Ectodermal cell (in vitro differentiated cells): Measurements from ENCODE around the gene KATNB1.

Experiments
- H3K27ac ChIP-seq: 2 replicates; pipeline ENCODE4 v1.7.0; 2013; ENCODE audit warnings: mild to moderate bottlenecking, low read depth, low read length; ENCODE audit not compliant: insufficient read depth, poor library complexity, severe bottlenecking
- H3K27me3 ChIP-seq: 2 replicates; pipeline ENCODE4 v1.7.0; 2013; ENCODE audit warnings: mild to moderate bottlenecking, low read length; ENCODE audit not compliant: insufficient read depth, control insufficient read depth, poor library complexity, severe bottlenecking
- H3K36me3 ChIP-seq: one replicate; pipeline ENCODE4 v1.7.0; 2013; ENCODE audit warnings: low read length; ENCODE audit not compliant: control insufficient read depth, insufficient read depth
- H3K4me1 ChIP-seq: one replicate; pipeline ENCODE4 v1.7.0; 2013; ENCODE audit warnings: low read length; ENCODE audit not compliant: control insufficient read depth, insufficient read depth
- H3K4me3 ChIP-seq: 2 replicates; pipeline ENCODE4 v1.7.0; 2013; ENCODE audit warnings: low read depth, low read length, control low read depth; ENCODE audit not compliant: insufficient read depth
- H3K9me3 ChIP-seq: 2 replicates; pipeline ENCODE4 v1.7.0; 2013; ENCODE audit warnings: mild to moderate bottlenecking, low read length, moderate library complexity; ENCODE audit not compliant: control insufficient read depth
- WGBS, 2 experiments: methylation state at CpG; one replicate each; pipeline ENCODE4 v1.1.7; 2013; ENCODE audit warnings: missing lambda C conversion rate in 2 of 2; 5-methylcytosine and 5-hydroxymethylcytosine counted together

Gene KATNB1

DNA sequence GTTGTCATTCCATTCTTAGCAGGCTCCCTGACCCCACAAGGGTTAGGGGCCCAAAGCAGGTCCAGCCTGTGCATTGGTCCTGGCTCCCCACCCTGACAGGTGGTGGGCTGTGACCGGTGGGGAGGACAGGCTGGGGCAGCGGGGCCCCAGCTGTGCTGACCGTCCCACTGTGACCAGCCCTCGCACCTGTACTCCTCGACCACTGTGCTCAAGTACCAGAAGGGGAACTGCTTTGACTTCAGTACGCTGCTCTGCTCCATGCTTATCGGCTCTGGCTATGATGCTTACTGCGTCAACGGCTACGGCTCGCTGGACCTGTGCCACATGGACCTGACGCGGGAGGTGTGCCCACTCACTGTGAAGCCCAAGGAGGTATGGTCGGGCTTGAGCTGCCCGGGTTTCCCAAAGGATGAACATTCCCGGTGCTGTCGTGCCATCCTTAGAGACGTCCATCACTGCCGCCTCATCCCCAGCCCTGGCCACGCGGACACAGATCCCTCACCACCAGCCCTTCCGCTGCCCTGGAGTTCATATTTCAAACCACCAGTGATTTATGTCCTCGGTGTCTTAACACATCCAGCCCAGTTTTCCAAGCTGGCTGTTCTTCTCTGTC lies 33.7 kb upstream of the KATNB1 start:
- Histone ChIP-seq H3K27me3 (no peaks in the 10 kb centered on the region), H3K4me3 (no peak overlapping the region), H3K27ac (no peak overlapping the region), H3K4me1 (peaks cover 12% of the 10 kb centered on the region), H3K9me3 (no peaks in the 10 kb centered on the region), H3K36me3 (no peaks in the 10 kb centered on the region)
- 92% methylated on average over 23 of the region's 23 CpGs for WGBS, 2 experiments

DNA sequence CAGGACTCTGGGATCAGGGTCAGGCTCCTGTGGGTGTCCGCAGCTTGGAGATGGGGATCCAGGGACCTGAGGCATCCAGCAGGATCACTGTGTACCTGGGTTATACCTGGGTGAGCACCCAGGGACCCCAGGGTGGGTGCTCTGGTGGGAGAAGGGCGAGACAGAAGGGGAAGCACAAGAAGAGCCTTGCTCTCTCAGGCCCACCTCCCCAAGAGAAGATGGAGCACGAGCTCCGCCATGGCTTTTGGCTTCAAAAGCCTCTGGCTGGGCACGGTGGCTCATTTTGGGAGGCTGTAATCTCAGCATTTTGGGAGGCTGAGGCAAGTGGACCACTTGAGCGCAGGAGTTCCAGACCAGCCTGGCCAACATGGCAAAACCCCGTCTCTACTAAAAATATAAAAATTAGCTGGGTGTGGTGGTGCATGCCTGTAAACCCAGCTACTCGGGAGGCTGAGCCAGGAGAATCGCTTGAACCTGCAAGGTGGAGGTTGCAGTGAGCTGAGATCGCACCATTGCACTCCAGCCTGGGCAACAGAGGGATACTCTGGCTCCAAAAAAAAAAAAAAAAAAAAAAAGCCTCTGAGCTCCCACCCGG lies 32.1 kb upstream of the KATNB1 start:
- no peaks in the 10 kb centered on the region for H3K27me3 ChIP-seq
- H3K4me3 ChIP-seq = no peak overlapping the region
- no peaks in the 10 kb centered on the region for H3K9me3 ChIP-seq
- peaks cover 12% of the 10 kb centered on the region for H3K4me1 ChIP-seq
- WGBS, 2 experiments = 90 to 95% methylated on average over 11 of the region's 11 CpGs
- no peaks in the 10 kb centered on the region for H3K36me3 ChIP-seq
- no peak overlapping the region for H3K27ac ChIP-seq

DNA sequence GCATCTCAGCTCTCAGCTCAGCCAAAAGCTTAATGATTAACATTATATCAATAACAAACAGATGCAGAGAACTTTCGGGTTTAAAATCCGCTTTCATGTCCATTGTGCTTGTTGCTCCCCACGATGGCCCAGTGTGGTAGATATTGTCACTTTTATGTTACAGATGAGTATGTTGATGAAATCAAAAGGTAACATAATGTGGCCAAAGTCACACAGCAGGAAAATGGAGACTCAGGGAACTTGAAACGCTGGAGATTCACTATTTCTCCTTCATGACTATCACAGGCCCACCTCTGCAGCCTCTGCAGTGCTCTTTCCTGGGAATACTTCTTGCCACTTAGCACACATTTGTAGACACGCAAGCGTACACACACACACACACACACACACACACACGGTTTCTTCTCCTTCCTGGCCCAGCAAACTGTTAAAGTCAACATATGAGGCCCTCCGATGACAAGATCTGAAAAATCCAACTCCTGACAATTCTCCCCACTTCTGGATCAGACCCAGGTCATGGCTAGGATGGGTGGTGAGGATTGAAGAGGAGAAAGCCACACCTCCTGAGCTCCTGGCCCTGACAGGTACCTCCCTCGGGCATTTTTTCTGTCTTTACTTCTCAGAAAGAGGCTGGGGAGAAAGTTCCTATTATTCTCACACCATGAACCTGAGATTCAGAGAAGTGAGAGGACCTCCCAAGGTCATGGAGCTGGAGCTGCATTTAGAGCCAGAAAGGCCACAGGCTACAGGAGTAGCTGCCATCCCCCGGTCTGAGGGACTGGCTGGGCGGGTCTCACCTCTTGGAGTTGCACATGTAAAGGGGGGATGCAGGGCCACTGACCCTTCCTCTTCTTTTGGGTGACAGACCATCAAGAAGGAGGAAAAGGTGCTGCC lies 31.3 kb upstream of the KATNB1 start:
- no peaks in the 10 kb centered on the region for H3K27me3 ChIP-seq
- H3K36me3 ChIP-seq = no peaks in the 10 kb centered on the region
- no peak overlapping the region for H3K4me3 ChIP-seq
- WGBS, 2 experiments = 83 to 85% methylated on average over 10 to 11 of the region's 11 CpGs
- no peak overlapping the region for H3K27ac ChIP-seq
- H3K4me1 ChIP-seq = peaks cover 12% of the 10 kb centered on the region
- H3K9me3 ChIP-seq = no peaks in the 10 kb centered on the region

DNA sequence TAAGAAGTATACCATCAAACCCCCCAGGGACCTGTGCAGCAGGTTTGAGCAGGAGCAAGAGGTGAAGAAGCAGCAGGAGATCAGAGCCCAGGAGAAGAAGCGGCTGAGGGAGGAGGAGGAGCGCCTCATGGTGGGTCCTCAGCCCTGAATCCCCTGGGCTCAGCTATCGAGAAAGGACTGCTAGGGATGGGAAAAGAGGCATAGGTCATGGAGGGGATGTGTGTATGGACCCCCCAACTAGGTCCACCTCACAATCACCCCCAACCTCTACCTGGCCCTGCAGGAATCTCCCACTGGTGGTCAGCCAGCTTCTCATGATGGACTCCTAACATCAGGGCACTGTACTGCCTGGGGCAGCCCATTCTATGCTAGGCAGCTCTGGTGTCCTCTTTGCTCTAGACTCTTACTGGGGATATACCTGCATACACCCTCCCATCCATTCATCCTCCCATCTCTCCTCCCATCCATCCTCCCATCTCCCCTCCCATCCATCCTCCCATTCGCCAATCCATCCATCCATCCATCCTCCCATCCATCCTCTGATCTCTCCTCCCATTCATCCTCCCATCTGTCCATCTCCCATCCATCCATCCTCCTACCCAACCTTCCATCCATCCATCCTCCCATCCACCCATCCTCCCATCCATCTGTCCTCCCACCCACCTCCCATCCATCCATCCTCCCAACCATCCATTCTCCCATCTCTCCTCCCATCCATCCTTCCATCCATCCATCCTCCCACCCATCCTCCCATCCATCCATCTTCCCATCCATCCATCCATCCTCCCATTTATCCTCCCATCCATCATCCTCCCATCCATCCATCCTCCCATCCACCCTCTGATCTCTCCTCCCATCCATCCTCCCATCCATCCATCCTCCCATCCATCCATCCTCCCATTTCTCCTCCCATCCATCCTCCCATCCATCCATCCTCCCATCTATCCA lies 30.4 kb upstream of the KATNB1 start:
- no peak overlapping the region for H3K4me3 ChIP-seq
- H3K27ac ChIP-seq = no peak overlapping the region
- 88 to 94% methylated on average over 4 of the region's 4 CpGs for WGBS, 2 experiments

DNA sequence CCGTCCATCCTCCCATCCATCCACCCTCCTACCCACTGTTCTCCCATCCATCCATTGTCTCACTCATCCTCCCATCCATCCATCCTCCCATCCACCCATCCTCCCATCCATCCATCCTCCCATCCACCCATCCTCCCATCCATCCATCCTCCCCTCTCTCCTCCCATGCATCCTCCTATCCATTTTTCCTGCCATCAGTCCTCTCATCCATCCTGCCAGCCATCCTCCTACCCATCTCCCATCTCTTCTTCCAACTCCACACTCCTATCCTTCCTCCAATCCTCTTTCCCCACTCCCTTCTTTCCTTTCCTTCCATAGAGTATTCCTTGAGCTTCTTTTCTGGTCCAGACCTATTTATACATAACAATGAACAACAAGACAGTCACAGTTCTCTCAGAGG lies 28.9 kb upstream of the KATNB1 start:
- Histone ChIP-seq H3K27me3 (no peaks in the 10 kb centered on the region), H3K4me3 (no peak overlapping the region), H3K9me3 (no peaks in the 10 kb centered on the region), H3K27ac (no peak overlapping the region), H3K36me3 (no peaks in the 10 kb centered on the region), H3K4me1 (no peaks in the 10 kb centered on the region)
- WGBS, 2 experiments = 81 to 86% methylated on average over 1 of the region's 1 CpG

More for the DNA sequence above, 30.4 kb upstream of the KATNB1 start:
- H3K4me1 ChIP-seq = peaks cover 12% of the 10 kb centered on the region
- no peaks in the 10 kb centered on the region for H3K36me3 ChIP-seq
- H3K9me3 ChIP-seq = no peaks in the 10 kb centered on the region
- no peaks in the 10 kb centered on the region for H3K27me3 ChIP-seq

DNA sequence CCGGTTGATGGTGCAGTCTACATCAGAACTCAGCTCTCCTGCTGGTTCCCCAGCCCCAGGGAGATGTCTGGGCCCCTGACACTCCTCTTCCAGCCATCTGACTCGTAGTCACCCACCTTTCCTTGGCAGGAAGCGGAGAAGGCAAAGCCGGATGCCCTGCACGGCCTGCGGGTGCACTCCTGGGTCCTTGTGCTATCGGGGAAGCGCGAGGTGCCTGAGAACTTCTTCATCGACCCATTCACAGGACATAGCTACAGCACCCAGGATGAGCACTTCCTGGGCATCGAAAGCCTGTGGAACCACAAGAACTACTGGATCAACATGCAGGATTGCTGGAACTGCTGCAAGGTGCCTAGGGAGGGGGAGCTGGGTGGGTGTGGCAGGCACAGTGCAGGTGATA lies 28.2 kb upstream of the KATNB1 start:
- Histone ChIP-seq H3K27me3 (no peaks in the 10 kb centered on the region), H3K4me3 (no peak overlapping the region), H3K27ac (no peak overlapping the region), H3K9me3 (no peaks in the 10 kb centered on the region), H3K36me3 (no peaks in the 10 kb centered on the region), H3K4me1 (no peaks in the 10 kb centered on the region)
- 88 to 89% methylated on average over 11 of the region's 11 CpGs for WGBS, 2 experiments

DNA sequence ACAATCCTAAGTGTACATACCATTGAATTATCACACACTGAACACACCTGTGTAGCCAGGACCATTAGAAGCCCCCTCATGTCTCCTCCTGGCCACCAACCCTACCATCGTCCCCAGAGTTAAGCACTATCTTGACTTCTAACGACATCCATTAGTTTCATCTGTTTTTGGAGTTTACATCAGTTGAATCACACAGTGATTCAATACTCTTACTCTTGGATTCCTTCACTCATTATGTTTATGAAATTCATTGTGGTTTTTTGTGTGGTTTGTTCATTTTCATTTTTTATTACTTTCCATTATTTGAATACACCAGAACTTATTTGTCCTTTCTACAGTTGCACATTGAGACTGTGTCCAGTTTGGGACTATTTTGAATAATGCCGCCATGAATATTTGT lies 27.4 kb upstream of the KATNB1 start:
- Histone ChIP-seq H3K4me3 (no peak overlapping the region), H3K9me3 (no peaks in the 10 kb centered on the region), H3K27me3 (no peaks in the 10 kb centered on the region), H3K36me3 (no peaks in the 10 kb centered on the region), H3K27ac (no peak overlapping the region), H3K4me1 (no peaks in the 10 kb centered on the region)
- 91 to 99% methylated on average over 2 to 3 of the region's 3 CpGs for WGBS, 2 experiments

DNA sequence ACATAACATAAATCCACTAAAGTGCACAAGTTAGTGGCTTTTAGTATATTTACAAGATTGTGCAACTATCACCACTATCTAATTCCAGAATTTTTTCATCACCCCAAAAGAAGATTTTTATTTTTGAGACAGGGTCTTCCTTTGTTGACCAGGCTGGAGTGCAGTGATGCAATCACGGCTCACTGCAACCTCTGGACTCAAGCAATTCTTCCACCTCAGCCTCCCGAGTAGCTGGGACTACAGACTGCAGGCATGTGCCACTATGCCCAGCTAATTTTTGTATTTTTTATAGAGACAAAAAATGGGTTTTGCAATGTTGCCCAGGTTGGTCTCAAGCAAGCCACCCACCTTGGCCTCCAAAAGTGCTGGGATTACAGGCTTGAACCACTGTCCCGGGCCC lies 25.9 kb upstream of the KATNB1 start:
- WGBS, 2 experiments = 90 to 94% methylated on average over 3 of the region's 3 CpGs
- Histone ChIP-seq H3K27ac (no peak overlapping the region), H3K4me1 (no peaks in the 10 kb centered on the region), H3K4me3 (no peak overlapping the region), H3K9me3 (no peaks in the 10 kb centered on the region), H3K36me3 (no peaks in the 10 kb centered on the region), H3K27me3 (no peaks in the 10 kb centered on the region)

DNA sequence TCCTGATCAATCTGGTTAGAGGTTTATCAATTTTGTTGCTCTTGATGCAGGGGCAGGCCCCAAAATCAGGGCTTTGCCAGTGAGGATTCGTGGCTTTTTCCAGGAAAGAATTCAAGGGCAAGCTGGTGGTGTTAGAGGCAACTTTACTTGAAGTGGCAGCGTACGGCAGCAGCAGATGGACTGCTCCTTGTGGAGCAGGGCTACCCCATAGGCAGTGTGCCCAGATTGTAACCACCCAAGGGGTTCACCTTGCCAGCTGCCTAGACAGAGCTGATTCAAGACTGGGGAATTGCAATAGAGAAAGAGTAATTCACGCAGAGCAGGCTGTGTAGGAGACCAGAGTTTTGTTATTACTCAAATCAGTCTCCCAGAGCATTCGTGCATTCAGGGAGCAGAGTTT lies 24.2 kb upstream of the KATNB1 start:
- H3K27ac ChIP-seq = no peak overlapping the region
- H3K36me3 ChIP-seq = no peaks in the 10 kb centered on the region
- H3K27me3 ChIP-seq = no peaks in the 10 kb centered on the region
- WGBS, 2 experiments = 93 to 96% methylated on average over 5 of the region's 5 CpGs
- H3K4me3 ChIP-seq = no peak overlapping the region
- H3K9me3 ChIP-seq = no peaks in the 10 kb centered on the region
- H3K4me1 ChIP-seq = no peaks in the 10 kb centered on the region
